GM21723 (cell line): Measurements from ENCODE around the gene VCX2.
"Not testable (repeated sequence)": the region's sequence is repeated elsewhere in the genome, so short reads cannot be mapped to it uniquely, and the experiment has no call there.

ENCODE experiments used
- ATAC-seq: cut with Tn5 transposase; IDR thresholded peaks from one replicate; pipeline ENCODE4 v1.9.1; 2021; ENCODE audit warnings: mild to moderate bottlenecking, moderate library complexity; ENCODE audit not compliant: unreplicated experiment

Gene VCX2

DNA sequence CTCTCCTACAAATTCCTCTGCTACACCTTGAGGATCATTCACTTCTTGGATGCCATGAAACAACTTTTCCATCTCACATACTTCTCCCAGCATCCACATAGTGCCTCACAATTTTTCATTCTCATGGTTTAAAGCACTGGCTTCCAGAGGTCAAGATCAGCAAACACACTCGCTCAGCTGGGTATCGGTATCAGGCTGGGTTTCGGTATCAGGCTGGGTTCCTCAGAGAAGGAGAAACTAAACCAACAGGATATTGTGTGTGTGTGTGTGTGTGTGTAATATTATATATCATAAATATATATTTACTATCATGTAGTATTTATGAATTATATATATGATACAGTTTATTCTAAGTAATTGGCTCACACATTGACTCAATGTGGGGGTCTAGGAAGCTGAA, at the start of gene VCX2:
VCX2 (minus strand) TSS at position 99 of the 400 bp plus-strand sequence. CDS start 624 bp downstream, outside the sequence.
- ATAC-seq, result not testable (repeated sequence)

DNA sequence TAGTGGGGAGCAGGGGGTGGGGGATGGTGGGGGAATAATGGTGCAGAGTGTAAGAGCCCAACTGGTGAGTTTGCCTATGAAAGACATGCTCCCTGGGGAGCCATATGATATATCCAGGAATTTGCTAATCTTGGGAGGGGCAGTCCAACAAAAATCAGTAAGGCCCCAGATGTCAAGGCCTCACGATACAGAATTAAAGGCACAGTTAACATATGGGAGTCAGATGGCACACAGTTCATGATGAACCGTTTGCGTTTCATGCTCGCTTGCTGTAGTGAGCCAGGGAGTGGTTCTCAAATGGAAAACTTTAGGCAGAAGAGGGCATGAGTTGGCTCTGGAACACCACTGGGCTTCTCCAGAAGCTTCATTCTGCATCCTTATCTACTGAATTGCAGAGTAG, 33.9 kb upstream of the VCX2 start:
- ATAC-seq, result no peak

DNA sequence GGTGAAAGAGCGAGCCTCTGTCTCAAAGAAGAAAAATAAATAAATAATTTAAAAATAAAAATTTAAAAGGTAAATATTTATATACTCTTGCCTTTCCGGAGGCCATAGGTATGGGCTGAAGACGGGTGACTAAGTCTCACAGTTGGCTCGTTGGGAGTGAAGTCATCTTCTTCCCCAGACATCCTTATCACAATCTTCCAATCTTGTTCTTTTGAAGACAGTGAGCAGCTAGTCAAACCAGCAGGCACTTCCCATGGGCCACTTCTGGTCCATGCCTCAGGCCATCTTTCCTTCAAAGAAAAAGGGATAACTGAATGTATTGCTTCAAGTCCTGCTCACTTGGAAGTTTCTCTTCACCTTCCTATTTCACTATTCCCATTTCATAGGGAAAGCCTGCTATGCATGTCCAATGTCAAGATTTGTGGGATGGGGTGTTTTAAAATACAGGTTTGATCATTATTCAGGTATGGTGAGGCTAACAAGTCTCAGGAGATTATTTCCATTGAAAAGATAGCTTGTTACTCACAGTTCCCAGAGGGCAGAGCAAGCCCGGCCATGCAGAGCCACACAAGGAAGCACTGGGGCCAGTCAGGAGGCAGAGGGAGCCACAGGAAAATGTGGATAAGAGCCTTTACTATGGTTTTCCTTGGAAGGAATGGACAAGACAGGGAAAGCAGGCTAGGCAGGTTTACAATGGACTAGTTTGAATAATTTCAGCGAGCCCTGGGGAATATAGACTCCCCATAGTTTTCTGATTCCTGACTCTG, 33.3 kb upstream of the VCX2 start:
- ATAC-seq, result no peak

DNA sequence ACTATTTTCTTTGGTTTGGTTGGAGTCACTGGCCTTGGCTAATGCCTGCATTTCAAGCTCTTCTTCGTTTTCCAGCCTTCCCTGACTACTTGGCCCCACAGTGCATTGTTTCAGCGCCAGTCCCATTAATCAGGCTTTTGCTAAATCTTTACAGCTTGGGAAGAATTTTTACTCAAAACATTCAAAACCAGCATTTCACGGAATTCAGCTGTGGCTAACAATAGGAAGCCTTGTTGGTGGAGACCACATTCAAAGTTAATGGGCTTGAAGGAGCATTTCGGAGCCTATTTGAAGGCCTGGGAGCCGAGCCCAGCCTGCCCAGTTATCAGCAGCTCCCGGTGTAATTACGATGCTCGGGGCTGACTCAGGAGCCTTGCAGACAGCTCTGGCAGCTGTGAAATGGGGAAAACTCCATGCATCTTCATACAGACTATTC, 30.8 kb upstream of the VCX2 start:
- no peak for ATAC-seq

DNA sequence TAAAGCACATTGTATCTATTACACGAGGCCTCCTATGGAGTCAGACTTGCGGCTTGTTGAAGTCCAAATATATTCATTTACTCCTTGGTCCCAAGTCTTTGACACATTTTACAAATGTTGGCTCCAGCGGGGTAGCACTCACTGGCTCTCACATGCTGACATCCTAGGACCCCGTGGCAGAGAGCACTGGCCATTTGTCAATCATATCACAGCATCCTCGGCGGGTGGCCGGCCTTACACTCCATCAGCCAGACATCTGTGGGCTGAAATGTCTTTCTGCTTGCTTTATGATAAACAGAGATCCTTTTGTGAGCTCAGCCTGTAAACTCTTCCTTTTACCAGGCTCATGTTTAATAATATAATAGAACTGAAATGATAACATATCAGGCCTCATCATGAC, 25.7 kb upstream of the VCX2 start:
- ATAC-seq, result no peak

DNA sequence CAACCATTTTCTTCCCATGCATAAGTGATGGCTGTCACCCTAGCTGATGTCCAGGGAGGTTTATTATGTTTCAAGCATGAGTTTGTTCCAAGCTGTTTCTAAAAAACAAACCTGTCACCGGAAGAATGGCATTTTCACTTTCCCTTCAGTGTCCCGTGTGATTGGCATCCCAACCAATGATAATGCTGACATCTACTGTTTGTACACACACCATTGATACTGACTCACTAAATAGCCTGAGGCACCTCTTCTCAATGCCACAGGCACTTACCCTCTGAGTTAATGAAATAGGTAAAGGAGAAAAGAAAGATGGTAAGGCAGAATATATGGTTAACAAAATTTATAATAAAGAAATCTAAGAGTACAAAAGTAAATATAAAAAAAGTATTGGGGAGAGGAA, 23.1 kb upstream of the VCX2 start:
- no peak for ATAC-seq

DNA sequence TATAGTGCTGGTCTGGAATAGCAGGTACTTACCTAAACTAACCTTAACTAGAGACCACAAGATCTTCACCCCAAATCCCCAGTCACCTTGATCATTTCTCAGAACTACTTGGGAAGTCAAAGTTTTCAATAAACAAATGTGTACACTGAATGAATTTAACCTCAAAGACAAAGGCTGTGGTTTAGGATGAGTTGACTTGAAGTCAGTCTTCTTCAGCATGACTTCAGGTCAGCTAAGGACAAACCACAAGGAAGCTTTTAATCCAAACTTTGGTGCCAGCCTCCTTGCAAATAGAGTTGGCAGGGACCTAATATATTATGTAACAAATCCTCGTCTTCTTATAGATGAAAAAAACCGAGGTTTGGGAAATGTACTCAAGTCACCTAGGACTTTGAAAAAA, 21.2 kb upstream of the VCX2 start:
- no peak for ATAC-seq

DNA sequence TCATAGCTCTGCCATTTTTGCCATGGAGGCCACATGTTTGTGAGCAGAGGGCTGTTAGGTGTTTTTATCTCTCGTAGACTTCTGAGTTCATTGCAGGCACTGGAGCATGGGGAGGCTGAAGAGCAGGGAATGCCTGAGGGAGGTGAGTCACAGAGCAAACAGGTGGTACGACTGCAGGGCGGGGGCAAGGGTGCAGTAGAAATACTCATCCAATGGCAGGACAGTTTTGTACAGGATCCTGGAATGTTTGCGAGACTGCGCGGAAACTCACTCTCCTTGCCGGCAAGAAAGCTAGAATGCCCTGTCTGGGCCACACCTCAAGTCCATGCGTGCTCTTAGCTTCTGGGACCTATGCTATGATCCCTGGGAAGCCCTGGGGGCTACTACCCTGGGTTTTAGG, 20.0 kb upstream of the VCX2 start:
- ATAC-seq, result no peak

DNA sequence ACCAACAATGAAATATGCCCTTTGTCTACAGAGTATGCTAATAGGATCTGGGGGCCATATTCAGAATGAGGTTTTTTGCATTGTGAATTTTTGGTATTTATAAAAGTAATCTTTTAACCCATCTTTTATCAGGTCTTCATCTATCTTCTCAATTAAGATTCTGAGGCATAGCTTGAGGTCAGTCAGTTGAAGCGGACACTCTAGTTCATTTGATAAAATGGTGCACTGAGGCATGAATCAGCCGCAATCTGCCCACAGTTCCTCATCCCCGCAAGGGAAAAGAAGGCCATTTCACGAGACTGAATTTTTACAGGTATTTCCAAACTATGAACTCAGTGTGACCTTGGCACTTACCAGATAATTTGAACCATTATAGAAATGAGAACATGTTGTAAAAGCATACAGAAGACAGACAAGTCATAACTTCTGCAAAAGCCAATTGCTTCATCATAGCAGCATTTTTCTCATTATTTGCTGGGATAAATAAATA, 19.3 kb upstream of the VCX2 start:
- no peak for ATAC-seq

DNA sequence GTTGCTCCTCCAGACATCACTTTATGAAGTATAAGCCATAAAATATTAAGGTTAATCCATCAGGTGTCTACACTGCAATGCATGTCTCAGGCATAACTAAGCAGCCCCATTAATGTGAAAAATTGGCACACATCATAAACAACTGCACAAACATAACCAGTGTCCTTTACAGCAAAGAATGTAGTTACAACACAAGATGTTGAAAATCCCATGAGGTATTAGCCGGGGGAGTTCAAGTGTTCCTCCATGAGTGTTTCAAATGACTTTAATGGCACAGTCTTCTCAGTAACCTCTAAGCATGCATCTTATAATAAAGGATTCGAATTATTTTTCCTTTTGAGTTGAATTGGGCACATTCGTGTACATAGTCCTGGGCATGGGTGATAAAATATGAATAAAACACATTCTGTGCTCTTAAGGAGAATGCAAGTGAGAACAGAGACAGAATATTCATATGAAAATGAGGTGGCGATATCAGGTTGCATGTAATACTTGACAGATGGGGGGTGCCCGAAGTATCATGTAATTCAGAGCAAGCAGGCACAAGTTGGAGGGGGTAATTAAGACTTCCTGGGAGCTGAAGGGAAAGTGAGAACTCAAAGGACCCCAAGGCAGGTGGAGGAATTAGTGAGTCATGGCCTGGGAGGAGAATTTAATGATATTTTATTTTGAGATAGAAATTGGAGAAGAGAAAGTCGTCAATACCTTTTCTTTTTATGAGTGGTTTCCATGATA, 18.2 kb upstream of the VCX2 start:
- ATAC-seq, result no peak

DNA sequence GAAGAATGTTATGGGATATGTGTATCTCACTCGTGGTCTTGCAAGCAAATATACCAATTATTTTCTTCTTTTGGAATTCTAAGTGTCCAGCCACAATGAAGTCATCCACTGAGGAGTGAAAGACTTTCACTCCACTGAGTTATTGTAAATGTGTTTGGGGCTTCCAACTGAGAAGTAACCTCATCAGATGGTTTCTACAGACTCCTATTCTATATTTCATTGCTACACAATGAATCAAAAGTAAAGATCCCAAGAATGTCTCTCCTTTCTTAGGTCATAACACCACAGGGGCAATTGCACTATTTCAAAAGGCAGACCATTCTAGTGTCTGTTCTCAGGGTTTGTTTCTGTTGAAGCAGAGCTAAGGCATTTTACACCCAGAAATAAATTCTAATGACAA, 12.3 kb upstream of the VCX2 start:
- ATAC-seq, result no peak

DNA sequence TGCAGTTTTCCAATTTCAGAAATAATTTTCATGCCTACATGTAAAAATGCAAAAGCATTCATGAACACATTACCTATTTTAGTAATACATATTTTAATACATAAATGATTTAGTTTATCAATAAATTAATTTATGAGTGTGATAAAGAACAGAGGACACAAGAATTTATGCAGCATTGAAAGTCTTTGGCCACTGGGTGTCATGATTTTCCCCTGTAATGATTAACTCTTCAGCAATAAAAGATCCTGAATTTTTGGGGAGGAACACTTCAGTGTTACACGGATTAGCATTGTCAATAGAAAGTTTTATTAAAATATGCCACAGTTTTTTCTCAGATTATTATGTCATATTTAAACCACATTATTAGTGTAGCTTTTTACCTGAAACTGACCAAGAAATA, 8.6 kb upstream of the VCX2 start:
- no peak for ATAC-seq

DNA sequence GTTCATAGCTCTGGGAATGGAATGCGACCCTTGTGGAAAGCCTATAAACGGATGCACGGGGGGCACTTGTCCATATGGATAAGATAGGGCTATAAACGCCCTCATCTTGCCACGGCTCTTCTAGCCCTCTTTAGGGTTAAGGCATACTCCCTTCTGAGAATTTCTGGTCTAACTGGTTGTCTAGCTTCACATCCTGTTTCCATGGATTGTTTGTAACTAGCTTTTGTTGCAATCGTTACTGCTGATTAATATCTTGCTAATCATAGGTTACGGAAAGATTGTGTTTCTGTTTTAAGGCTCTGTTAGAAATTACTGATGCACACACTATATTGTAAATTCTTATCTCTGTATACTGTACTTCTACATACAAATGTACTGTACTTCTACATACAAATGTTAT, 17.1 kb downstream of the VCX2 start:
- not testable (repeated sequence) for ATAC-seq

DNA sequence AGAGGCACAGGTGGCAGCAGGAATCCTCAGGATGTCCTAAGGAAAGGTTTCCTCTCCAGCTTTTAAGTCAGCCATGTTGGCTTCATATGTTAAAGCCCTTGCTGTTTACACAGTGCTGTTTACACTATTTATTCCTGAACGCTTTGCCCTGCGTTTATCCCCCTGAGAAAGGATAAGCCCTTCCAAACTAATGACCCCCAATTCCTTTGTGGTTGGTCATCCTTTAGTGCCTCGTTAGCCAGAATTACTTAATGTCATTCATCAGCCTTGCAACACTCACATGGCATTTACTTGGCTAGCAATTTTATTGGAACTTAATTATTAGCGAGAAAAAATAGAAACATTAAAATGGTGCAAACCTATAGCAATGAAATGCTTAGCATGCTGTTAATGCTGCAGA, 23.8 kb downstream of the VCX2 start:
- ATAC-seq, result no peak

DNA sequence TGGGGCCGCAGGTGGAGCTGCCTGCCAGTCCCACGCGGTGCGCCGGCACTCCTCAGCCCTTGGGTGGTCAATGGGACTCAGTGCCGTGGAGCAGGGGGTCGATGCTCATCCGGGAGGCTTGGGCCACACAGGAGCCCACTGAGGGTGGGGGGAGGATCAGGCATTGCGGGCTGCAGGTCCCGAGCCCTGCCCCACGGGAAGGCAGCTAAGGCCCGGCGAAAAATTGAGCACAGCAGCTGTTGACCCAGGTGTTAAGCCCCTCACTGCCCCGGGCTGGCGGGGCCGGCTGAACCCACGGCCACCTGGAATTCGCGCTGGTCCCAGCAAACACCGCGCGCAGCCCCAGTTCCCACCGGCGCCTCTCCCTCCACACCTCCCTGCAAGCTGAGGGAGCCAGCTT, 26.1 kb downstream of the VCX2 start:
- no peak for ATAC-seq

DNA sequence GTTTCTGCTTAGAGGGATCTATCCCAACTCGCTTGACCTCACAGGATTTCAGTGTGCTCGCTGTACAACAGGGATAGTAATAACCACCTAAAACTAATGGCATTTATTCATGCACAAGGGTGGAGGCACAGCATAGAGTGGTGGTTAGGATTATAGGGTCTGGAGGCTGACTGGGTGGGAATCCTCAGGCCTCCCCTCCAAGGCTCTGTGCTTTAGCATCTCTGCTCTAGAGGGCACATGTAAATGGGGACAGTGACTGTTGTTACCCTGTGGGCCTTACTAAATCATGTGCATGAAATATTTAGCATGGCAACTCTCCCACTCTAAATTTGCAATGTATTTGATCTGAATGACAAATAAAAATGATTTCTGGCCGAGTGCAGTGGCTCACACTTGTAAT, 29.2 kb downstream of the VCX2 start:
- no peak for ATAC-seq

DNA sequence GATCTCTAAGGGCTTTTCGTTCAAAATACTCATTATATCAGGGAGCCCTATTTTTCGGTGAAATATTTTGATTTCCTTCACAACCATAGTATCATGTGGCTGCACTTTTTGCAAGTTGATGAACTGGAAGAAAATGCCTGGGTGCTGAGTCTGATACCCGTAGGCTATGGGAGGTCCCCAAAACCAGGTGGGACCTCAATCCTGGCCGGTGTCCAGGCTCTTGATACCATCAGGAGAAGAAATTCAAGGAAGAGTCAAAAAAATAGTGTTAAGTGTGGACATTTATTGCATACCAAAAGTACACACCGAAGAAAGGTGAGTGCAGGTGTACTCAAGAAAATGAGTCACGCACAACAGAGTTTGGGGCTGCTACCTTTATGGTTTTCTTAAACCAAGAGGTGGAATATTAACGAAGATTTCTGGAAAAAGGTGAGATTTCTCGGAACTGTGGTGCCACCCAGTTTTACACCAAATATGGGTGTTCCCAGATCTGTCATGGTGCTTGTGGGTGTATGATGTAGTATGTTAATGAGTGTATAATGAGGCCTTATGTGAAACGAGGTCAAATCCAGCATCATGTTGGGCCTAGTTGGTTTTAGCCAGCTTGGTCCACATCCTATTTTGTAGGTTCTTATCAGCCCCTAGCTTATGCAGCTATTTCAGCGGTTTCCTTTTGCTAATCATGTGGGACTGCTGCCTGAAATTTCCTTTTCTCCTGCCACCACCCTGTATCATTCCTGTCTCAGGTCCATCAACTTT, 29.9 kb downstream of the VCX2 start:
- ATAC-seq, result no peak

DNA sequence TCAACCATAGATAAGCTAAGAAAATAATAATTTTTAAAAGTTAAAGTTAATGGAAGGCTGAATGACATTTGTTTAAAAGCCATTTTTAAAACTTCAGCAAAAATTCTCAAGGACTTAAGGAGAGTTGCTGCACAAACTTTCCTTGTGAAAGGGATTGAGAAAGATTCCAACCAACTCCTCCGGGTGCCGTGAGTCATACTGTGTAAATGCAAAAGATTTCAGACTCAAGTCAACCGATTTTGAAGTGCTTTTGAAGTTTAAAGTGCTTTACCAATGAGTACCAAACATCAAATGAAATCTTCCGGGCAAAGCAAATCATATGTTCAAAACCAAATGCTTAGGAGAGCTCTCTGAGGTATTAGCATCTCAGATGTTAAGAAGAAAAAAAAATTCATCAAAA, 31.4 kb downstream of the VCX2 start:
- ATAC-seq, result no peak

DNA sequence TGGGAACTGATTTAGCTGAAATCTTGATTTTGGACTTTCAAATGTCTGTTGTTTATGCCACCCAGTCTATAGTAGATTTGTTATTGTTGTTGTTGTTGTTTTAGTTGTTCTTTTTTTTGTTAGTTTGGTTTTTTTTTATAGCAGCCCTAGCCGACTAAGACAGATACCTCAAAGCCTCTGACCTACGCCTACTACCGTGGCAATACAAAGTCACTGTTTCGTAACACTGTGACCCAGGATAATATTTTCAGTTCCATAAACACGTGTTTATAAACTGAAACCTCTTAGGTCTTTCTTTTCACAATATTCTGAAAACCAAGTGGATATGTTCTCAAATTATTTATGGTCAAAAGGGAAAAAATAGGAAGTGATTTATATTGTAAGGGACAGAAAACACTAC, 32.8 kb downstream of the VCX2 start:
- ATAC-seq, result no peak

DNA sequence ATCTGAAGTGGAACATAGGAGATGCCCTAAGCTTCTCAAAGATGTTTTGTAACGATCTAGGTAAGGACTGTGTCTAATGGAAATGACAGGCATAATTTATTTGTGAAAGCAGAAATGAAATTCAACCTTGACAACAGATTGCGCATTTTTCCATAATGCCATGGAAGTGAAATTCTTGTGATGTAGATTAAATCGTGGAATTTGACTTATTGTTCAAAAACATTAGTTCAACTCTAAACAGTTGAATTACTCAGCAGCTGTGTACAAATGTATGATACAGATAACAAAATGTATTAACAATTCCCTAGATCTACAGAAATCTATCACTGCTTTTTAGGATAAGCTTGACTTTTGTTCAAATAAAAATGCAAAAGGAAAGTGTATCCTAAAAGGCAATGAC, 44.4 kb downstream of the VCX2 start:
- no peak for ATAC-seq

DNA sequence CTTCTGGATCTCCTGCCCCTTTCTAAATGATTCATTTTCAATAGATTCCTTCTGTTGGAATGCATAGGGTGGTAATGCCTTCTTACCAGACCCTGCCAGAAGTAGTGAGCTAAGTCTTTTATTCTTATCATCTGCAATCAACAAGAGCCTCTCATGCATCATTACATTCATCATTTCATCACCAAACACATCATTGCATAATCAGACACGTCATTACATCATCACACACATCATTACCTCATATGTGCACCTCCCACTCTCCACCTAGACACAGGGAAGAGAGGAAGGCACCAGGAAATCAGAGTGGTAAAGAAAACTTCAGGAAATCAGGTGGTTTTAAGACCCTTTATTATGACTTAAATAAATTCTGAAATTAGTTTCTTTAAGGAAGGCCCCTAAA, 45.0 kb downstream of the VCX2 start:
- ATAC-seq, result no peak

DNA sequence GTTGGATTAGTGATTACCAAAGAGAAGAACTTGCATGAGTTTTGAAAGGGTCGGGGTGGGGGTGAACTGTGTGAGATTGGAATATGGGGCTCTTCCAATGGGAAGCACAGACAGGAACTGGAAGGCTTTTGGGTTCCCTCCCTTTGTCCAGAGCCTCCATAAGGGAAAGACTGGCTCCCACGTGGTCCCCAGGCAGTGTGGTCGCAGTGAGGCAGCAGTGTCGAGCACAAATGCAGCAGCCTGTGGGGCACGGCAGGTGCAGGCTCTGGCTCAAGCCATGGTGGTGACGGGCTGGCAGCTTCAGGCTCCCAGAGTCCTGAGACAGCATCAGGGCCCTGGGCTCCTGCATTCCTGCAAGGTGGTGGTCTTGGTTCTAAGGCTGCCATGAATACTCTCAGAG, 45.5 kb downstream of the VCX2 start:
- ATAC-seq, result no peak
